CMK (cell line): ENCODE measurements around the gene NDUFAF5.

Experiments used
- DNase-seq: peaks from one replicate; pipeline ENCODE4 v3.0.0-alpha.2; 2010; ENCODE audit warnings: low read depth

Gene NDUFAF5

GRCh38 chr20:13824459-13824858 lies 39.6 kb downstream of the NDUFAF5 start:
- no peak for DNase-seq

GRCh38 chr20:13825465-13825864 lies 40.6 kb downstream of the NDUFAF5 start:
- no peak for DNase-seq

- DNase-seq, result no peak
Observed at GRCh38 chr20:13831476-13831875, 46.6 kb downstream of the NDUFAF5 start.

GRCh38 chr20:13838664-13839063 lies 53.8 kb downstream of the NDUFAF5 start:
- no peak for DNase-seq

DNA sequence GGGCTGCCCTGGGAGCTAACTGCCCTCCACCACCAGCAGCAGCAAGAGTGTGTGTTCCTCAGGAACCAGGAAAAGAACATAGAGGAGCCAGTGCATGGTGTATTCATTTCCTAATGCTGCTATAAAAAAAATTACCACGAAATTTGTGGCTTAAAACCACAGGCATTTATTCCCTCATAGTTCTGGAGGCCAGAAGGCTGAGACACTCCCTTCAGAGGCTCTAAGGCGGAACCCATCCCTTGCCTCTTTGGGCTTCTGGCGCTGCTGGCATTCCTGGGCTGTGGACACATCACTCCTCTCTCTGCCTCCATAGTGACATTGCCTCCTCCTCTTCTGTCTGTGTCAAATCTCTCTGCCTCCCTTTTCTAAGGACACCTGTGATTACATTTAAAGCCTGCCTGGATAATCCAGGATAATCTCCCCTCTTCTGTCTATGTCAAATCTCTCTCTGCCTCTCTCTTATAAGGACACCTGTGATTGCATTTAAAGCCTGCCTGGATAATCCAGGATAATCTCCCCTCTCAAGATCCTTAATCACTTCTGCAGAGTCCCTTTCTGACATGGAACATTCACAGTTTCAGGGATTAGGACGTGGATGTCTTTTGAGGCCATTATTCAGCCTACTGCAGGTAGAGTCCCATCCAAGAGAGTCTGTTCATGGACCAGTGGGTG lies 54.7 kb downstream of the NDUFAF5 start:
- DNase-seq, result no peak

- DNase-seq, result no peak
Observed at GRCh38 chr20:13840093-13840465, 55.3 kb downstream of the NDUFAF5 start.

GRCh38 chr20:13841206-13841605 lies 56.4 kb downstream of the NDUFAF5 start:
- DNase-seq, result no peak

GRCh38 chr20:13844296-13844695 lies 59.5 kb downstream of the NDUFAF5 start:
- no peak for DNase-seq

- no peak for DNase-seq
Observed at GRCh38 chr20:13851279-13851678, 66.5 kb downstream of the NDUFAF5 start.

DNA sequence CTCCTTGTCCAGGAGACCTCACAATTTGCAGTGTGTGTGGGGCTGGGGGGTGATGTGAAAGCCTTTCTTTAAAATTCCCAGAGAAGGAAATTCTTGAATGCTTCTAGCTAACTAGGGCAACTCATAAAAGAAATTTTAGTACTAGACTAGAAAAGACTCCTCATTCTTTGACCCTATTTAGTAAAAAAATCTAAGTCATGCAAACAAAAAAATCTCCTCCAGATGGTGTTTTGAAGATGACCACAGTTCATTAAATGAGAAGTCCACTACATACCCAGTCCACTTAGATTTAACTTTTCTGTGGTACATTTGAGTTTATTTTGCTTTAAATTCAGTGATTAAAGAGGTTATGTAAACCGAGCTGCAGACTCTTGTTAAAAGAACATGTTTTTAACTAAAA lies 67.5 kb downstream of the NDUFAF5 start:
- DNase-seq, result no peak

- DNase-seq, result no peak
Observed at GRCh38 chr20:13855613-13856012, 70.8 kb downstream of the NDUFAF5 start.

GRCh38 chr20:13856354-13856753 lies 71.5 kb downstream of the NDUFAF5 start:
- DNase-seq, result no peak

DNA sequence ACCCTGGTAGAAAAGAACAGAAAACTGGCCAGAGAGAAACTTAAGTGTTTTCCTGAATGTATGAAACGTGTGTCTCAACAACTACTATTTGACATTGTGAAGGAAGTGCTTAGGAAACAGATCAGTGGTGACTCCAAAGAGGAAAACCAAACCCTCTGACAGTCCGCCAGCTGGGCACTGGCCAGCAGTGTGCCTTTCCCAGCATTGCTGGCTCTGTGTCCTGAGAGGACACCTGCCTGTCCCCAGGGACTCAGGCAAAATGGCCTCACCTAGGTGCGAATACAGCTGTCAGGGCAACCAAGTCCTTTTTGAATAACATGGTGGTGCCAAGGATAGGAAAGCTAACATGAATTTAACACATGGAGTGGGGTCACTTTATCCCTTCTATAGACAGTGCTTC lies 72.5 kb downstream of the NDUFAF5 start:
- no peak for DNase-seq

DNA sequence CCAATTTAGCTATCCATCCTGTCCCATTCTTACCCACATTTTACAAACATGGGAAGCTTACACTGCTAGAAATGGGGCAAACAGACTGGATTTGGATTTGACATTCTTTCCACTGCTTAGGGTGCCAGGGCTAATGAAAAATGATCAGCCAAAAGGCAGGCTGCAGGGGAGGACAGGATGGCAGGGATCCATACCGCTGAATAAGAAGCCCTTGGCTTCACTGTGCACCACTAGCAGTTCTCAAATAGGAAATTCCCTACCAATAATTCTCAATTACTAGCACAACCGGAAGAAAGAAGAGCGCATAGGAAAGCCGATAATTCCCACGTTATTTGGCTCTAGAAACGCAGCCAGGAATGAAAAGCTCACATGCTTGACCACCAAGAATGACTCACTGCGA lies 73.1 kb downstream of the NDUFAF5 start:
- DNase-seq, result no peak

GRCh38 chr20:13858439-13858838 lies 73.6 kb downstream of the NDUFAF5 start:
- DNase-seq, result no peak

DNA sequence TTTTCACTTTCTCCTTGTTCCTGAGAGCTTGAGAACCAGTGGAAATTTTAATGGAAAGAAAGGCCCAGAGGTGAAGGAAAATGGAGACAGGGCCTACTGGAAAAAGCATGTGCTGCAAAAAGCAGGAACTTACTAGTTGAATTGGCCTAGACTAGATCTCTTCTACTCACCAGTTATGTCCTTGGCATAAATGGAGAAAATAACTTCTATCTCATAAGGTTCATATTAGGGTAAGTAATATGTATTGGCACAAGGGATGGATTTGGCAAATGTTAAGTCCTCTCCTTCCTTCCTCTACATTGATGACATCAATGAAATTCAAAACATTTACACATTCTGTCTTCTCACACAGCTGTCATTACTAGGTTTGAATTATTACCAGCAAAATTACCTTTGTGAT lies 74.0 kb downstream of the NDUFAF5 start:
- no peak for DNase-seq

DNA sequence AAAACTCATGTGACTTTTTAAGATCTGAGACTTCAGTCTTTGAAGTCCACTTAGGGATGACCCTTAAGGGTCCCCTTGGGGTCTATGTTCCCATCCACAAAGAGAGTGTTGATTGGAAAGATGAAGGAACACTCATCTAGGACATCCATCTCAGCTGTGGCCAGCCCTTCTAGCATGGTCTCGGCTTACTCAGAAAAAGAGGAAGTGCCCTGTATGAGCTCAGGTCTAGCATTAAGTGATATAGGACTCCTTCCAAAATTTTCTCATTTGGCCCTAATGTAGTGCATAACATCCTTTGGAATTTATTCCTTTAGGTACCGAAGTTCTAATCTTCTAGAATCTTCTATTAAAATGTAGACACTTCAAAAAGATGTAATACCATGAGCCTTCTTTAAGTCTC lies 77.4 kb downstream of the NDUFAF5 start:
- no peak for DNase-seq

DNA sequence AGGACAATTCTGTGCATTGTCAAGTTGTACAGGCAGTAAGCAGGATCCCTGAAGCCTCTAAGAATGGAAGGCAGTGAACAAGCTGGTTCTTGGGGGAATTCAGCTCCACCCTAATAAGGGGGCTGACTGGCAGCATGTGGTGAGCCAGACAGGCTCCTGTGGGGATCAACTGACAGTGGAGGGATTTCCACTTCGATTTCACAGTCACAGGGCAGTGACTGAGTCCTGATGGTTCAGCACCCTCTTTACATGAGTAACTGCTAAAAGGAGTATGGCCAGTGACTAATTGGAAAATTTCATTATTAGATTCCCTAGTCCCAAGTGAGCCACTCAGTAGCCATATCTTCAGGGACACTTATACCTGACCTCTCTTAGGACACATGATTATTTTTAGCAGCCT lies 78.4 kb downstream of the NDUFAF5 start:
- no peak for DNase-seq

- DNase-seq, result no peak
Observed at GRCh38 chr20:13865156-13865555, 80.3 kb downstream of the NDUFAF5 start.

- DNase-seq, result no peak
Observed at GRCh38 chr20:13865791-13866351, 81.0 kb downstream of the NDUFAF5 start.

GRCh38 chr20:13868331-13868730 lies 83.5 kb downstream of the NDUFAF5 start:
- DNase-seq, result no peak

DNA sequence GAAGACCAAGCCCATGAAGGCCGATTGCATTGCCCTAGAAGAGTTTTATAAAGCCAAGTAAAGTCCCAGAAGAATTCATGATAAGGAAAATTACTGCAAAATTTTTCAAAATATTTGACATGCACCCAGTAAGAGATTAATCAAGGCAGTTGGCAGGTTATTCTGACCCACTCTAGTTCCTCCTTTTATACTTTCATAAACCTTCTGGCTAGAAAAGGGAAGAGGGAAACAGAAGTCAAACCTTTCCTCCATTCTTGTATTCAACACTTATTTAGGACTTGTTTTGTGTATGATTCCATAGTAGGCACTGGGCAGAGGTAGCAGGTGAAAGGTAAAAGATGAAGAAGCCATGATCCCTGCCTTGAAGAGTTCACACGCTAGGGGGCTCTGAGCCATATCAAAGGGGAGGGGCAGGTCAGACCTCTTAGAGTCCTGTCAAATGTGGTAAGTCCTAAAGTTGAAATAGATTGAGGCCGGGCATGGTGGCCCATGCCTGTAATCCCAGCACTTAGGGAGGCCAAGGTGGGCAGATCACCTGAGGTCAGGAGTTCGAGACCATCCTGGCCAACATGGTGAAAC lies 85.4 kb downstream of the NDUFAF5 start:
- no peak for DNase-seq
